EH (cell line): Measurements from ENCODE around the gene L3MBTL4.

Experiments used
- DNase-seq: peaks from one replicate; pipeline ENCODE4 v3.0.0-alpha.2; 2015; ENCODE audit warnings: low read depth

The L3MBTL4 gene

DNA sequence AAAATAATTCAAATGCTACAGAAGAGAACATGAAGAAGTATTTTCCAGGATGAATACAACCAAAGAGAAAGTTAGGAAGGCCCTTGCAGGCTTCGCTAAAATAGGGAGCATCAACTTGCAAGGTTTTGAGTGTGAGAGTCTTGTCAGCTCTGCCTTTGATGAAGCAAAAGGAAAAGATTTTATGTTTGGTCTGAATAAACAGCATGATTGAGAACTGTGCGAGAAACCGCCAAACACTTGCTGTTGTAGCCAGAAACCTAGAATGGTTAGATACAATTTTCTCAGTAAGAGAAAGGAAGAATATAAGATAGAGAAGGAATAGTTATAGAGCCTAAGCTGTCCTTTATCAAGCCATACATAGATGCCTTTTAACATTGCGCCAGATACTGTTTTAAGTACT, 163.6 kb downstream of the L3MBTL4 start:
- DNase-seq, result no peak

DNA sequence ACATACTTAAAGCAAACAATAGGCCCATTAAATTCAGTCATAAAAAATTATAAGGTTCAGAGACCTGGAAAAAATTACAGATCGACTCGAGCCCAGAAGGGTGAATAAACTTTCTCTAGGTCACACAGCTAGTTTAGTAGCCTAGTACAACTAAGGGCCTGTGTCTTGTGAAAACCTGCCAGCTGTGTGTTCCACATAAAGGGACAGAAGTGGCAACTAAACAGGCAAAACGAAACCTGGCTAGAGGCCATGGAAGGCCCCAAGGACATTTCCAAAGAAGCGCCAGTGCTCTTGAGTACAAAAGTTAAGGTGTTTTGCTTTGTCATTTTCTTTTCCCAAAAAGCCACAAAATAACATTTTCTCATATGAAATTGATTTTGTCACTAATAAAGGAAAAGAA, 164.9 kb downstream of the L3MBTL4 start:
- DNase-seq, result no peak

DNA sequence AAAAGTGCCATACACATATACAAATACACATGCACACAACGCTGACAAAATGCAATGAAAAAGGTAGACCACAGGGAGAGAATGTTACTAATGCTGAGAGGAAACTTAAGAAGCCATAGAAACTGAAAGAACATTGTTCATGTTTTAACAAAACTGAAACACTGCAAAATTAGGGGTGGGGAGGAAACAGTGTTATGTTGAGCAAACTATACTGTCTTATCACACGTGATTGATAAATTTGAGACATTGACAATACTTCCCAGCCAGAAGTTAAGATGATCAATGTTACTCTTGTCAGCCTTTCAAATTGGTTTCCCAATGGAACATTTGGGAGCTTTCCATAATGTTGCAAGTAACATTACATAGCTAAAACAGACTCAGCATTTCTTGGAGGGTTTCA, 165.5 kb downstream of the L3MBTL4 start:
- DNase-seq, result no peak

DNA sequence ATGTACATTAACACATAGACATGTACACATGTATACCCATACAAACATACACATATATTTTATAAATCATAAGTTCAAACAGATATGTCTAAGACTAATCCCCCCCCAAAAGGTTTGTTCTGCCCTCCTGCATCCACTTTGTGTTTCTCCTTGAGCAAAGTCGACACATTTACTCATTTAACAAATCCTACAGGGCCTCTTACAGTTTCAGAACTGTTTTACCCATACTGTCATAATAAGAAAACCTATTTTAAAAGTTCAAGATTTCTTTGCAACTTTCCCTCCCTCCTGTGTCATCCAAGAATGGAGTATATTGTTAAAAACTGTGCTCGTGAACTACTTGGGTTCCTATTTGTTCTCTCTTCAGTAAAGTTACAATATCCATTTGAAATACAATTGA, 166.7 kb downstream of the L3MBTL4 start:
- DNase-seq, result no peak

DNA sequence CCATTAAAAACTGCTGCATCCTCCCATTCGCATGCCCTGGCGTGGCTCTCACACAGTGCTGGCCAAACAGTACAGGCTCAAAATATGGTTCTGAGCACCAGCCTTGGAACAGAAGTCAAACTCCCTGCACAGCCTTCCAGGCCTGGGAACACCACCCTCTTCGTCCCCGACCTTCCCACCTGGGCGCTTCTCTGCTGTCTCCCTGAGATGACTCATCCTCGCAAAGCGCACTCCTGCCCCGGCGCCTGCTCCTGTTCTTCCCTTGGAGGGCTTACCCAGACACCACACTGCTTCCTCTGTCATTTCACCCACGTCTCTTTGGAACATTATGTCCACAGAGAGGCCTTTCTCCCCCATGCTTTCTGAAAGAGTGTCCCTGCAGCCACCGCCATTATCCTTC, 172.7 kb downstream of the L3MBTL4 start:
- DNase-seq, result no peak

DNA sequence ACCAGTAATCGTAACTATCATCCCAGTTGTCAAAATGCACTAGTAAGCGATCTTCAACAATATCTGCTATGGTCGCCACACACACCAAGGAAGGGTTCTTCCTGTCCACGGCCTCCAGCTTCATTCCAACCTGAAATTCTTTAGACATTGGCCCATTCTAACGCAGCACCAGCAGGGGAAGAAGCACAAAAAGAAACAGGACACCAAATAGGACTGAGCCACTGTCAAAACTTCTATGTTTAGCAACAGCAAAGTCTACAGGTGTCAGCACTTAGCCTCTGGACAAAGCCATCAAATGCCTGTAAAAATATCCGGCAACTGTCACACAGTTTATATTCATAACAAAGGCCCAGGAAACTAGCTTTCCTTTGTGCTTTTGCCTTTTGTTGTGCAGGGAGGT, 175.0 kb downstream of the L3MBTL4 start:
- DNase-seq, result no peak

DNA sequence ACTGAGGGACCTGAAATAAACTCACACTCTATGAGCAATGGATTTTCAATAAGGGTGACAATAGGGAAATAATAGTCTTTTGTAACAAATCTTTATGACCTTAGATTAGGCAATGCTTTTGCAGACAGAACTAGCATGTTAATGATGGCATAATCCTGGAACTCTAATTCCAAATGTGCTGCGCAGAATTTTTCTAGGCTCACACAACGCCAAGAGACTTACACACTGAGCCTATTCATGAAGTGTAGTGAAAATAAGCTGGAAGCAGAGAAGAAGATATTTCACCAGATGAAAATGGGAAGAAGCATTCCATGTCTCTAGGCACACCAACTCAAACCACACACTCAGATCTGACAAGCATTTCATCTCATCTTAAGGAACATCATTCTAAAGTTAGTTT, 178.5 kb downstream of the L3MBTL4 start:
- no peak for DNase-seq

DNA sequence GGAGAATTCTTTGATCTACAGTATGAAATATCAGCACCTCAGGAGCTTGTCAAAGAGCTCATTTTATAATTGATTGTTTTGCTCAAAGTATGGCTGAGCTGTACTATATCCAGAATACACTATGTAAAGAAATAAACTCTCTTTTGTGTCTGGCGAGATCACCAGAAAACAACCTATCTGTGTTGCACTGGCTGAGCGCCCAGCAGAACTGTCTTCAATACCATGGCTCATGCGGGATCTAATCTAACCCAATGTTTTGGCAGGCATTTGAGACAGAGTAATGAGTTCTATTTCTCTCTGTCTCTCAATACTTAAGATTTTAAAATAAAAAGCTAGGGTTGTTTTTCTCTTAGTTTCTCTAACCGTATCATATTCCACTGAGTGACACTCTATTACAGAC, 192.4 kb downstream of the L3MBTL4 start:
- no peak for DNase-seq

DNA sequence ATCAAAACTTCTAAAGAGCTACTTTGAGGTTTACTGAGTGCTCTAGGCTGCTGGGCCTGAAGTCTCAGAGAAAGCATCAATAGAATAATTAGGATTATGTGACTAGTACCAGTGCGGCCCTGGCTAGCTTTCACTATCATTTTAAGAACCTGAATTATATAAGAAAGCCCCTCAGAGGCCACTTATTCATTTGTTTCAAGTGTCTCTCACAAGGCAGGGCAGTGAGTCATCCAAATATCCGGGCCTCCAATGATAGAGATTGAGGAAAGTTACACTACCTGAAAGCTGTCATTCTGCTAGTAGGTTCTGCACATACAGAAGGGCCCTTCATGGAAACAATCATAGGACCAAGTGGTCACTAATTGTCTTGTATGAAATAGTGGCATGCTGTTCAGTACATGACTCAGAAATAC, 193.1 kb downstream of the L3MBTL4 start:
- DNase-seq, result no peak

DNA sequence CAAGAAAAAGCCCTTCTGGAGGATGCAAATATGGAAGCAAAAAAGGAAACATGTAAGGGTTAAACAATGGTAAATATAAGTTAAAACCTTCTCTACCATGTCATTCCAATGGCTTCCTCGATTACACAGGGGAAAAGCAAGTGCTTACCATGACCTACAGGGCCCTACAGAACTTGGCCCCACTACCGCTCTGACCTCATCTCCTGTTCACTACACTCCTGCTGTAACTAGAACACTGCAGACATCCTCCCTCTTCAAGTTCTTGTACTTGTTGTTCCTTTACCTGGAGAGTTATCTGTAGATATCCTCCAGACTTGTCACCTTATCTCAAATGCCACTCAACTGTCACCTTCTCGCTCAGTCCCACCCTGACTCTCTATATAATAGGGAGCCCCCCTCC, 194.6 kb downstream of the L3MBTL4 start:
- DNase-seq, result no peak

DNA sequence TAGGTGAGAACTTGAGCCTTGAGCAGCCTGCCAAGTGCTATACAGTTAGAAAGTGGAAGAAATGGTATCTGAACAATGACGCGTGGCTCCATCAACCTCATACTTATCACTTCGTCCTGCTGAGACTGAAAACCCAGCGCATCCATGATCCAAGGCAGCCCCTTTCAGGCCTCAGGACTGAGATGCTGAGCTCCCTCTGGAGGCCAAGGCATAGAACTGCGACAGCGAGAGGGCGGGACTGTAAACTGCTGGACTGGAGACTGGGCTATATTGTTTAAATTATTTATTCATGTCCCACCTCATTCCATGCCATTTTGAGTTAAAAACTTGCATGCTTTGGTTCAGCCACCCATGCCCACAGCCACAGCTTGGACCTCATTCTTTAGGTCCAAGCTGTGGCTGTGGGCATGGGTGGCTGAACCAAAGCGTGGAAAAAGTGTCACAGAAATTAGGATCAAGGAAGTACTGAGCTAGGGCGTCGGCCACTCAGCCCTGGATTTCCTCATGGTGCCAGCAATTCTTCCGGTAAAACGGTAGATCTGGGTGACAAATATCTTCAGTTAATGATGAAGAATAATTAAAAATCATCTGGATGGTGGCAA, 195.5 kb downstream of the L3MBTL4 start:
- peak; percentile 66 for DNase-seq

DNA sequence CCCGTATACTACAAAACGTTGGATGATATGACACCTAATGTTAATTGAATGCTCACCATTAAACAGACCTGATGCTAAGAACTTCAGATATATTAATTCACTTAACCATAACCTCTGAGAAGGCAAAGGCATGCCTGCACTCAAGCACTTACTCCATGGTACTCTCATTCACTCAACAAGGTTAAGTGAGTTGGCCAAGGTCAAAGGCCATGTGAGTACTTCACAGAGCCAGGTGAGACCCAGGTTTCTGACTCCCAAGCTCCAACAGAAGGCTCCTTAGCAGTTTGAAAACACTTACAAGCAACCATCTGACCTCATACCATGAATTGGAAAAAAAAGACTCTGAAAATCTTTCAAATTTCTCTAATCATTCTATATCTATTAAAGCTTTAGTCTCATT, 198.8 kb downstream of the L3MBTL4 start:
- no peak for DNase-seq

DNA sequence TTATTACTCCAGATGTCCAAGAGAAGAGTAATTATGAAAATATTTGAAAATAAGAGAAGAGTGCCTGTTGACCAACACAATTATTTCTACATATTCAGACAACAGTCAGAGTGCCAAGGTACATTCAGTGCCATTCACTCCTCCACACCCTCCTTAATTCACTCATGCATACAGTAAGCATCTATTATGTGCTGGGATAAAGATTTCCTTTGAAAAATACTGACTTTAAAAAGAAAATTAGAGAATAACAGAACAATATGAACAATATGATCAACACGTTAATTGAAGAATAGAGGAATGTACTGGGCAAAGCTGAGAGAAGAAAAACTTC, 203.6 kb downstream of the L3MBTL4 start:
- no peak for DNase-seq

DNA sequence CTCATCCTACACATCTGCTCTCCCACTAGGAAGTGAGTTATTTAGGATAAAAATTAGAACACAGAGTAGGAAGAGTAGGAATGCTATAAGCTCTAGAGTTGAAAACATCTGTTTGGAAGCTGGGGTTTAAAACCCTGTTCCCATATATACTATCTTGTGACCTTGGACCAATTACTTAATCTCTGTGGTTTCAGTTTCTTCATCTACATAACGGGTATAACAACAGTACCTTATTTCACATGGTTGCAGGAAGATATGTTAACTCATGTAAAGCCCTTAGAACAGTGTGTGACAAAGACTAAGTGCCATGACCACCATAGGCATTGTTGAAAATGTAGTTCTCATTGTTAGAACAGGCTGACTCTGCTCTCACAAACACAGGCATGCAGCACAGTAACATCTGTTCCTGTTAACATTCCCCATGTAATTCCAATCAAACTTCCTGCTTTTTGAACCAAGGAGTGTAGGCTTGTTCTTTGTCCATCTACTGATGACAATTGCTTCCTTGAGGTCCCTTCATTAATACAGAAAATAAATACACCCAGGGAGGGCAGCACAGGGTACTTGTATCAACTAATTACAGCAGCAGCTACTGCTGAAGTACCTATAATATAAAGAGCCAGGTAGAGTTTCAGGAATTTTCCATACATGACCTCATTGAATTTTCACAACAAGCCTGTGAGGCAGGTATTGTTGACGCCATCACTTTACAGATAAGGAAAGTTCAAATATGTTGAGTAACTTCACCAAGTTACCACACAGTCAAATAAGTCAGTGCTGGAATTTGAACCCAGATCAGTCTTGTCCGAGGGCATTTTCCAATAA, 204.2 kb downstream of the L3MBTL4 start:
- DNase-seq, result no peak

DNA sequence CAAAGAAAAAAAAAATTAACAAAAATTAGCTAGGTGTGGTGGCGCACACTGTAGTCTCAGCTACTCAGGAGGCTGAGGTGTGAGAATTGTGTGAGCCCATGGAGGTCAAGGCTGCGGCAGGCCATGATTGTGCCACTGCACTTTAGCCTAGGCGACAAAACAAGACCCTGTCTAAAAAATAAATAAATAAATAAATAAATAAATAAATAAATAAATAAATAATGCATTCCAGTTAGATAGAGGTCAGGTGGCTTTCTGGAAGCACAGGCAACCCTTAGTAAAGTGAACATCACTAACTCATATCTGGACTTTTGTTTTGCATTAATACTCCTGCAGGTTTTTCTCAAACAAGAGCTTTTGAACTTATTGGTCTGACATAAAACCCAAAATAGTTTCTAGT, 206.8 kb downstream of the L3MBTL4 start:
- DNase-seq, result no peak

DNA sequence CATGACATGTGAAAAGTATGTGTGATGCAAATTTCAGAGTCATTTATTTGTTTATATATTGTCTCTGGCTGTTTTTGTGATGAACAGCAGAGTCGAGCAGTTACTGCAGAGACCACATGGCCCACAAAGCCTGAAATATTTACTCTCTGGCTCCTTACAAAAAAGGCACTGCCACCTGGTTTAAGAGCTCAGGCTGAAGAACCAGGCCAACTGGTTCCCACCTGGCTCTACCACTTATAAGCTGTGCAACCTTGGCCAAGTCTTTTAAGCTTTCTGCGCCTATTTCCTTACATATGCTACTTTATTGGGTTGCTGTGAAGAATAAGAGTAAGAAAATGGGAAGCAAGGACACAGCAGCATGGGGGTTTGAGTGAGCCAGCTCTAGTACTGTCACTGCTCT, 207.6 kb downstream of the L3MBTL4 start:
- peak; percentile 9 for DNase-seq

DNA sequence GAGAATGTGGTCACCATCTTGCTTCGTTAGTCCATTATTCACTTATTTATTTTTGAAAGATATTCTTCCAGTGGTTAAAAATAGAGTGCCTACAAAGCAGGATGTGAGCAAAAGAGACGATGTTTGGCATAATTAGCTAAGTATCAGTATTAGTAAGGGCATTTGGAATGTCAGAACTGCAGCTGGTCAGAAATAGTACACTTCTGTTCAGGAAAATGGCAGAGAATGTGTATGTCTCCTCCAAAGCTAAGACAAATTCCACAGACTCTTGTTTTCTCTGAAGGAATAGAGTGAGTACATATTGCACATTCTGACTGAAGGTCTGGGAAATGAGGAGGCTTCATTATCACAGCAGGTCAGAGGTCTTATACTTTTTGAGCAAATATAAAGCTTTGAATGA, 209.0 kb downstream of the L3MBTL4 start:
- DNase-seq, result peak; percentile 83

DNA sequence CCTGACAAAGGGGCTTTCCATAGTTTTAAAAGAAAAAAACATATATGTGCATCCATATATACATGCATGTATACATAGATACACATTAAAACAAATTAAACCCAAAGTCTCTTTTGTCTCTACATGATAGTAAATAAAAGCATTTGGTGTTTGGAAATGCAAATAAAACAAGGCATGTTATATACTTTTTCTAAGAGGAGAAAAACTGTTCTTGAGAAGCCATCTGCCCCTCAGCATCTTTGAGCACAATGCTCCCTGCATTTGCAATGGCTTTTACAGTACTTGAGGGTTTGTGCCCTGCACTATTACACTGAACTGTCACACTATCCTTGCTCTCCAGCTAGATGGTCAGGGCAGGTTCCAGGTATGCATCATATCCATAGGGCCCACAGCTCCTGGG, 210.2 kb downstream of the L3MBTL4 start:
- no peak for DNase-seq

DNA sequence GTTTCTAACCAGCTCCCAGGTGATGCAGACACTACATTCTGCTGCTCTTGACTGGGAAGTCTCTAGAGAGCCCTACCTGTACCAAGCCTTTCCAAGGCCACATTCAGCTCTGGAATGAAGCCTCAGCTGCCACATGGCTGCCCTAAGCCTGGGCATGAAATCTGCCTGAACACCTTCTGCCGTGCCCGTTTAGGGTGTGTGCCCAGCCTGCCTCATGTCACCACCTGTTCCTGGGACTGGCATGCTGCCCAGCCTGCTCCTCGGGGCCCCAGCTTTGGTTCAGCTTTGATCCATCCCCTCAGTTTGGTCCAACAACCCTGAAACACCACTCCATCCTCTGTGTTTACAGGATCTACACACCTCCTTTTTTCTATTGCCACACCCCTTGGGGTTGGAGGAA, 210.9 kb downstream of the L3MBTL4 start:
- no peak for DNase-seq

DNA sequence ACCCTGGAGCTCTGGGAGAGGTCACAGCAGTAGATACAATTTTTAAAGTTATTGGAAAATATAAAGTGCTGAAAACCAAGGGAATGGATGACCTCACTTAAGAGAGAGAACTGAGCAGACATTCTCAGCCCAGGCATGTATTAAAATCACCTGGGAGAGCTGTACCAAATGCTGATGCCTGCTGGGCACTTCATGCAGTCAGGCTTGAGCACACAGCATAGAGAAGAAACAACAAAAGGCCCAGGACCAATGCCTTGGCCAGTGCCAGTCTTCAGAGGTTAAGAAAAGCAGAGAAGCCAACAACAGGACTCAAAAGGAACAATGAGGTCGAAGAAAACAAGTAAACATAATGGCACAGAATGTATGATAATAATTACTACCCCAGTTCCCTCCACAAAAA, 211.8 kb downstream of the L3MBTL4 start:
- no peak for DNase-seq

DNA sequence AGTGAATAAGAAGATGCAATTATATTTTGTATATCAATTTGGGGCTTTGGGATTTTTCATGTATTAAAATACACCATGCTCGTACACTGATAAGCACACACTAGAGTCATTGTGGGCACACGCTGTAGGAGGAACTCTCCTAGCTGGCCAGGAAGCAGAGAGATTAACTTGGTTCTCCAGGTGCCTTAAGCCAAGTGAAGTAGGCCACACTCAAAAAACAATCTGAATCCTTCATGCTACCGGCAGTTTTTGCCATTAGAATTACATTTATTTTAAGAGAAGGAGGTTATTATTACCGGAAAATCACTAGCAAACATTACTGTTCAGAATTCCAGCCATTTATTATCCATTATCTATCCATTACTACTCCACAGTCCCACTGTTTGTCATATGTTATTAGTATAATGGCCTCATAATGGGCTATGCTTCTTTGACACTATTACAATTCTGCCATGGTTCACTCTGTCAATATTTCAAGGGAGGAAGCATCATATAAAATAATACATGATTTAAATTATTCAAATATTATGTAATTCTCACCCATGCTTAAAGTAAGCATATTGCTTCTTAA, 214.4 kb downstream of the L3MBTL4 start:
- no peak for DNase-seq

DNA sequence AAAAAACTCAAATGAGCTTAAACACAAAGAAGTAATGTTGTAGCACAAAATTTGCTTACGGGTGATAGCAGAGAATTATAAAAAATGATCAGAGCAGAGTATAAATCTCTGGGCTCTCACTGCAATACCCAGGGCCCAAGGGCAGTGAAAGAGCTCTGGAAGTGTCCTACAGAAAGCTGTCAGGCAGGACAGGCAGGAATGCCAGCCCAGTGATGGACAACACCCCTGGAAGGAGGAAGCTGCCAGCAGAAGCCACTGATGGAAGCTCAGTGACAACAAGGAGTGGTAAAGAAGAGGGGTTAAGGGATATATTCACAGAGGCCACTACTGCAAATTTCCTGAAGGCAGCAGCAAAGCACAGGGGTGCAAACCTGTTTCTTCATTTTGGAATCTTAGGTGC, 214.9 kb downstream of the L3MBTL4 start:
- DNase-seq, result no peak

DNA sequence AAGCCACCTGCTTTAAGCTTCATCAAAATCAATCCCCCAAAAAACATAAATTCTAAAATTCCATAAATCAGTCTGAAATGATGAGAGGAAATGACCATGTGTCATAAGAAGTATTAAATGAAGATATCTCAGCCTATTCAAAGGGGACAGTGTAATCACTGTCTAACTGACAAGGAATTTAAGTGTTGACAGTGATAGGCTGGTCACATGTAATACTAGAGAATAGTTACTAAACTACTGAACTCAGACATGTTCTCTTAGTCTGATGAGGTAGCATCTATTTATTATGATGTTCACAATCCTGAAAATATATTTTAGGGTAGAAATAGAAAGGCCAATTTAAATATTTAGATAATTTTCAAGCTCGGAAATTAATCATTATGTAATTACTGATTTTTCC, 216.1 kb downstream of the L3MBTL4 start:
- no peak for DNase-seq

DNA sequence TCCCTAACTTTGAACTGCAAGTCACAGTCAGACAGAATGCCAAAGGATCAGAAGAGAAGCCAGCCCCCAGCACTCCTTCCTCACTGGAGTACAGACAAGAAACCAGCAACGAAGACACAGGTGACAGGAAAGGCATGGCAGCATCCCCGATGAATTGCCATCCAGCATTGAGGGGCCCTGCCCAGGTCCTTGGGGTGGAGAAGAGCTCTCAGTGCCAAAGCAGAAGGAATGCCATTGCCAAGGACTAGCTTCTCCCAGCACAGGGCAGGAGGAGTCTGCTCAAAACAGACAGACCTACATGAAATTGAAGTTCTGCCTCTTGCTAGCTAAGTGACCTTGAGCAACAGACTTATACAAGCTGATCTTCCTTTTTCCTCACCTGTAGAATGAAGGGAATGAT, 220.1 kb downstream of the L3MBTL4 start:
- DNase-seq, result no peak
